GM23338 (cell line): ENCODE results near the gene DTL. TPM values are rescaled to one million over a fixed set of nuclear protein-coding genes. Genes with fewer than 3 reads are reported as not detected.

Source experiments
- ATAC-seq: fragments of 200-7000 bp; cut with Tn5 transposase; 3 replicates; pipeline ENCODE4 v1.9.1; 2020
- DNase-seq: peaks from one replicate; pipeline ENCODE4 v3.0.0-alpha.2; 2015; ENCODE audit warnings: low spot score
- H2AFZ ChIP-seq: fragments of 200-600 bp; sonication (generic); 2 replicates; pipeline ENCODE4 v1.8.0; 2016; ENCODE audit warnings: antibody characterized with exemption, mild to moderate bottlenecking, moderate library complexity
- H3F3A ChIP-seq: fragments of 200-600 bp; sonication (generic); replicated peaks from 2 replicates; pipeline ENCODE4 v1.8.0; 2017; ENCODE audit warnings: antibody characterized with exemption, mixed run types, low read depth
- H3K27ac ChIP-seq: fragments of 200-600 bp; sonication (generic); 2 replicates; pipeline ENCODE4 v1.6.1; 2016; ENCODE audit warnings: low read depth
- H3K27me3 ChIP-seq: fragments of 200-600 bp; sonication (generic); 2 replicates; pipeline ENCODE4 v1.8.0; 2016; ENCODE audit warnings: mild to moderate bottlenecking, mixed run types, moderate library complexity; ENCODE audit not compliant: insufficient read depth
- H3K36me3 ChIP-seq: fragments of 200-600 bp; sonication (generic); 2 replicates; pipeline ENCODE4 v1.8.0; 2016; ENCODE audit warnings: mild to moderate bottlenecking; ENCODE audit not compliant: insufficient read depth
- H3K4me1 ChIP-seq: fragments of 200-600 bp; sonication (generic); 2 replicates; pipeline ENCODE4 v1.8.0; 2016; ENCODE audit warnings: mild to moderate bottlenecking, moderate library complexity; ENCODE audit not compliant: insufficient read depth
- H3K4me2 ChIP-seq: fragments of 200-600 bp; sonication (generic); 2 replicates; pipeline ENCODE4 v1.7.1; 2017; ENCODE audit warnings: mixed run types
- H3K4me3 ChIP-seq: fragments of 200-600 bp; sonication (generic); 2 replicates; pipeline ENCODE4 v1.6.1; 2016; ENCODE audit warnings: mixed run types
- H3K79me2 ChIP-seq: fragments of 200-600 bp; sonication (generic); replicated peaks from 2 replicates; pipeline ENCODE4 v1.8.0; 2017; ENCODE audit warnings: mild to moderate bottlenecking; ENCODE audit not compliant: insufficient read depth
- H3K9me2 ChIP-seq: fragments of 200-600 bp; sonication (generic); 2 replicates; pipeline ENCODE4 v1.8.0; 2017; ENCODE audit not compliant: insufficient read depth
- H4K20me1 ChIP-seq: fragments of 200-600 bp; sonication (generic); replicated peaks from 2 replicates; pipeline ENCODE4 v1.8.0; 2017; ENCODE audit warnings: mild to moderate bottlenecking; ENCODE audit not compliant: insufficient read depth
- H3K27ac Mint-ChIP-seq: 2 replicates; pipeline ENCODE4 v1.8.0; 2020; ENCODE audit warnings: inconsistent platforms, mild to moderate bottlenecking, moderate library complexity, mixed read lengths
- H3K27me3 Mint-ChIP-seq: 3 replicates; pipeline ENCODE4 v1.8.0; 2022; ENCODE audit warnings: low read depth, mild to moderate bottlenecking, moderate library complexity, mixed read lengths, inconsistent platforms; ENCODE audit not compliant: insufficient read depth, poor library complexity
- H3K36me3 Mint-ChIP-seq: 3 replicates; pipeline ENCODE4 v1.8.0; 2021; ENCODE audit warnings: low read depth, mild to moderate bottlenecking, inconsistent platforms, moderate library complexity, mixed read lengths
- H3K4me1 Mint-ChIP-seq: 3 replicates; pipeline ENCODE4 v1.8.0; 2020; ENCODE audit warnings: mild to moderate bottlenecking, inconsistent platforms, mixed read lengths
- H3K4me3 Mint-ChIP-seq: 3 replicates; pipeline ENCODE4 v1.8.0; 2021; ENCODE audit warnings: moderate library complexity, mild to moderate bottlenecking, inconsistent platforms, mixed read lengths
- H3K9me3 Mint-ChIP-seq: 3 replicates; pipeline ENCODE4 v1.8.0; 2020; ENCODE audit warnings: moderate library complexity, mild to moderate bottlenecking, inconsistent platforms, mixed read lengths
- CREB1 ChIP-seq: fragments of 250-450 bp; sonication (Bioruptor Pico); IDR thresholded peaks from 2 replicates; pipeline ENCODE4 v1.5.0; 2020; ENCODE audit warnings: low read depth, mild to moderate bottlenecking, moderate library complexity
- CTCF ChIP-seq, 2 experiments: fragments of 200-600 bp in 1 of 2; sonication (generic) in 1 of 2; conservative IDR thresholded peaks; 2 replicates each; pipeline versions ENCODE4 v1.5.1 to v1.6.1; 2016 to 2017; ENCODE audit warnings: antibody characterized with exemption in 2 of 2, low read depth in 2 of 2, mild to moderate bottlenecking in 2 of 2, moderate library complexity in 1 of 2
- ETS1 ChIP-seq: IDR thresholded peaks from 2 replicates; pipeline ENCODE4 v1.6.1; 2016; ENCODE audit warnings: antibody characterized with exemption
- EZH2phosphoT487 ChIP-seq: fragments of 200-600 bp; sonication (generic); IDR thresholded peaks from one replicate; pipeline ENCODE4 v1.8.1; 2018; ENCODE audit warnings: antibody characterized with exemption; ENCODE audit not compliant: unreplicated experiment
- NANOG ChIP-seq: IDR thresholded peaks from 2 replicates; pipeline ENCODE4 v1.6.1; 2016; ENCODE audit warnings: antibody characterized with exemption, borderline replicate concordance
- POLR2AphosphoS5 ChIP-seq: IDR thresholded peaks from 2 replicates; pipeline ENCODE4 v1.6.1; 2016; ENCODE audit warnings: antibody characterized with exemption, low read depth
- REST ChIP-seq: IDR thresholded peaks from one replicate; pipeline ENCODE4 v1.6.1; 2018; ENCODE audit warnings: antibody characterized with exemption; ENCODE audit not compliant: unreplicated experiment
- STAT1 ChIP-seq: IDR thresholded peaks from one replicate; pipeline ENCODE4 v1.6.1; 2016; ENCODE audit warnings: antibody characterized with exemption; ENCODE audit not compliant: unreplicated experiment
- ZNF114 ChIP-seq: fragments of 250-450 bp; sonication (Bioruptor Pico); IDR thresholded peaks from 2 replicates; pipeline ENCODE4 v1.5.0; 2020; ENCODE audit warnings: mild to moderate bottlenecking, moderate library complexity
- ZNF331 ChIP-seq: fragments of 250-450 bp; sonication (Bioruptor Pico); IDR thresholded peaks from 2 replicates; pipeline ENCODE4 v1.5.0; 2020; ENCODE audit warnings: low read depth, mild to moderate bottlenecking, moderate library complexity
- polyA plus RNA-seq: library from polyadenylated mRNA; unstranded; fragments of >200 nt; fragmentation: Nextera tagmentation; extraction: Ambion mirVana; gene quantifications from 2 replicates; pipeline ENCODE4 v1.2.1, GENCODE V29; 2016
- total RNA-seq: library from RNA; depleted of rRNA; stranded (reverse); fragments of >200 nt; shearing (Covaris generic); gene quantifications from 2 replicates; pipeline ENCODE4 v1.2.3, GENCODE V29; 2014

The DTL gene
- total and polyA plus RNA-seq, 2 experiments from 2014 or later, result 26.5 to 58.8 TPM

GRCh38 chr1:212132025-212132424 lies 96.5 kb downstream of the DTL start:
- H3K4me1 Mint-ChIP-seq, result peaks cover 10% of the 10 kb centered on the region
- TF ChIP-seq ZNF331 (CRISPR knock-in tag), result no peak
- no peak for TF ChIP-seq REST
- TF ChIP-seq CTCF (conservative IDR thresholded peaks at IDR 0.05; ENCODE audit: low read depth in 2 of 2), result no peak
- TF ChIP-seq EZH2phosphoT487, result no peak
- TF ChIP-seq STAT1, result no peak
- TF ChIP-seq ETS1, result no peak
- TF ChIP-seq NANOG, result no peak
- TF ChIP-seq POLR2AphosphoS5, result no peak
- no peak for TF ChIP-seq CREB1 (CRISPR knock-in tag)
- peaks cover 5% of the 10 kb centered on the region for H3K27me3 Mint-ChIP-seq
- DNase-seq (no peak), ATAC-seq (no peak)
- H2AFZ ChIP-seq, result no peak overlapping the region
- no peaks in the 10 kb centered on the region for H3K27me3 ChIP-seq
- no peak overlapping the region for H3K4me3 ChIP-seq
- H3K36me3 Mint-ChIP-seq, result 0 out of 3 replicates have a peak, but pooled peaks cover 3% of the 10 kb centered on the region
- no peaks in the 10 kb centered on the region for H3K36me3 ChIP-seq
- peaks cover 2% of the 10 kb centered on the region; the same call in 1 of the 2 replicates for H3F3A ChIP-seq
- no peaks in the 10 kb centered on the region; the same call in 2 of the 3 replicates for H3K9me3 Mint-ChIP-seq
- no peaks in the 10 kb centered on the region for H4K20me1 ChIP-seq
- peaks cover 7% of the 10 kb centered on the region for H3K4me1 ChIP-seq
- no peak overlapping the region for H3K27ac Mint-ChIP-seq
- H3K4me2 ChIP-seq, result no peak overlapping the region
- no peaks in the 10 kb centered on the region for H3K9me2 ChIP-seq
- no peak overlapping the region for H3K4me3 Mint-ChIP-seq
- H3K27ac ChIP-seq, result no peak overlapping the region
- no peaks in the 10 kb centered on the region for H3K79me2 ChIP-seq

GRCh38 chr1:212133319-212133718 lies 97.8 kb downstream of the DTL start:
- H3K27ac ChIP-seq, result no peak overlapping the region
- Mint-ChIP-seq H3K4me3 (no peak overlapping the region), H3K27me3 (peaks cover under 1% of the 10 kb centered on the region), H3K4me1 (peaks cover 5% of the 10 kb centered on the region), H3K9me3 (no peaks in the 10 kb centered on the region; the same call in 2 of the 3 replicates), H3K36me3 (0 out of 3 replicates have a peak, but pooled peaks cover 3% of the 10 kb centered on the region), H3K27ac (no peak overlapping the region)
- DNase-seq (no peak), ATAC-seq (no peak)
- no peak overlapping the region for H3K4me3 ChIP-seq
- H3F3A ChIP-seq, result no peaks in the 10 kb centered on the region
- no peaks in the 10 kb centered on the region for H3K36me3 ChIP-seq
- no peaks in the 10 kb centered on the region for H3K4me1 ChIP-seq
- H2AFZ ChIP-seq, result no peak overlapping the region
- no peaks in the 10 kb centered on the region for H3K27me3 ChIP-seq
- H4K20me1 ChIP-seq, result no peaks in the 10 kb centered on the region
- no peaks in the 10 kb centered on the region for H3K9me2 ChIP-seq
- H3K79me2 ChIP-seq, result no peaks in the 10 kb centered on the region
- no peak overlapping the region for H3K4me2 ChIP-seq
- no peak for TF ChIP-seq ZNF114 (CRISPR knock-in tag)
- TF ChIP-seq EZH2phosphoT487, result no peak
- no peak for TF ChIP-seq CTCF (conservative IDR thresholded peaks at IDR 0.05; ENCODE audit: low read depth in 2 of 2)
- no peak for TF ChIP-seq NANOG
- TF ChIP-seq ZNF331 (CRISPR knock-in tag), result no peak
- no peak for TF ChIP-seq STAT1
- no peak for TF ChIP-seq REST
